H9 (cell line): Measurements from ENCODE around the gene LYZL4. TPM values are rescaled to one million over a fixed set of nuclear protein-coding genes. Genes with fewer than 3 reads are reported as not detected.

Experiments used
- DNase-seq: peaks from one replicate; pipeline ENCODE4 v3.0.0-alpha.2; 2017
- H2AFZ ChIP-seq: one replicate; pipeline ENCODE4 v1.6.1; 2013; ENCODE audit warnings: mild to moderate bottlenecking, low read length, control low read depth, moderate library complexity
- H2AK5ac ChIP-seq: 2 replicates; pipeline ENCODE4 v1.6.1; 2013; ENCODE audit warnings: low read length, control low read depth, mixed read lengths; ENCODE audit not compliant: insufficient read length
- H2BK120ac ChIP-seq: one replicate; pipeline ENCODE4 v1.6.1; 2013; ENCODE audit warnings: low read depth, mild to moderate bottlenecking, low read length, control low read depth, inconsistent platforms; ENCODE audit not compliant: poor library complexity, severe bottlenecking
- H2BK12ac ChIP-seq: 2 replicates; pipeline ENCODE4 v1.6.1; 2013; ENCODE audit warnings: low read length, control low read depth, mixed read lengths, low read depth; ENCODE audit not compliant: insufficient read length
- H2BK15ac ChIP-seq: 2 replicates; pipeline ENCODE4 v1.6.1; 2013; ENCODE audit warnings: low read depth, low read length, control low read depth
- H2BK20ac ChIP-seq: one replicate; pipeline ENCODE4 v1.6.1; 2013; ENCODE audit warnings: low read depth, mild to moderate bottlenecking, low read length, control low read depth, inconsistent platforms; ENCODE audit not compliant: poor library complexity, severe bottlenecking
- H2BK5ac ChIP-seq: 2 replicates; pipeline ENCODE4 v1.6.1; 2013; ENCODE audit warnings: low read length, control low read depth, mixed read lengths; ENCODE audit not compliant: insufficient read length
- H3K14ac ChIP-seq: 2 replicates; pipeline ENCODE4 v1.6.1; 2013; ENCODE audit warnings: low read length, control low read depth; ENCODE audit not compliant: insufficient read depth
- H3K18ac ChIP-seq: 2 replicates; pipeline ENCODE4 v1.6.1; 2013; ENCODE audit warnings: low read depth, mild to moderate bottlenecking, mixed read lengths, low read length, control low read depth; ENCODE audit not compliant: insufficient read length
- H3K23ac ChIP-seq: 2 replicates; pipeline ENCODE4 v1.6.1; 2013; ENCODE audit warnings: low read length, control low read depth, mixed read lengths, low read depth; ENCODE audit not compliant: insufficient read length
- H3K23me2 ChIP-seq: 2 replicates; pipeline ENCODE4 v1.6.1; 2013; ENCODE audit warnings: low read depth, mild to moderate bottlenecking, mixed read lengths, low read length, control low read depth; ENCODE audit not compliant: insufficient read length, poor library complexity, severe bottlenecking
- H3K27ac ChIP-seq: 2 replicates; pipeline ENCODE4 v1.5.1; 2013; ENCODE audit warnings: low read length, control low read depth, mixed read lengths, low read depth; ENCODE audit not compliant: insufficient read length
- H3K27me3 ChIP-seq: 2 replicates; pipeline ENCODE4 v1.6.1; 2013; ENCODE audit warnings: low read length, control low read depth, inconsistent platforms; ENCODE audit not compliant: insufficient read depth
- H3K4ac ChIP-seq: 2 replicates; pipeline ENCODE4 v1.6.1; 2013; ENCODE audit warnings: low read depth, mild to moderate bottlenecking, control low read depth, inconsistent platforms, low read length, moderate library complexity
- H3K4me1 ChIP-seq: 2 replicates; pipeline ENCODE4 v1.6.1; 2013; ENCODE audit warnings: low read length, control low read depth, inconsistent platforms; ENCODE audit not compliant: insufficient read depth
- H3K4me2 ChIP-seq: 2 replicates; pipeline ENCODE4 v1.6.1; 2013; ENCODE audit warnings: low read length, control low read depth, mixed read lengths; ENCODE audit not compliant: insufficient read length, insufficient read depth
- H3K56ac ChIP-seq: 2 replicates; pipeline ENCODE4 v1.6.1; 2013; ENCODE audit warnings: low read depth, mild to moderate bottlenecking, mixed read lengths, low read length, control low read depth; ENCODE audit not compliant: insufficient read length
- H3K79me1 ChIP-seq: 2 replicates; pipeline ENCODE4 v1.6.1; 2013; ENCODE audit warnings: low read depth, mild to moderate bottlenecking, moderate library complexity, low read length, control low read depth, inconsistent platforms; ENCODE audit not compliant: insufficient read depth, poor library complexity, severe bottlenecking
- H3K79me2 ChIP-seq: 2 replicates; pipeline ENCODE4 v1.6.1; 2013; ENCODE audit warnings: low read length, control low read depth, inconsistent platforms; ENCODE audit not compliant: insufficient read depth
- H3K9ac ChIP-seq: 2 replicates; pipeline ENCODE4 v1.6.1; 2013; ENCODE audit warnings: low read length, control low read depth, mixed read lengths; ENCODE audit not compliant: insufficient read length; ENCODE audit errors: extremely low read depth
- H3K9me3 ChIP-seq: one replicate; pipeline ENCODE4 v1.6.1; 2013; ENCODE audit warnings: low read depth, low read length, inconsistent platforms; ENCODE audit not compliant: control insufficient read depth
- H3T11ph ChIP-seq: one replicate; pipeline ENCODE4 v1.6.1; 2013; ENCODE audit warnings: mild to moderate bottlenecking, low read length, control low read depth, inconsistent platforms
- H4K20me1 ChIP-seq: one replicate; pipeline ENCODE4 v1.6.1; 2013; ENCODE audit not compliant: control insufficient read depth, insufficient read length, insufficient read depth
- H4K5ac ChIP-seq: 2 replicates; pipeline ENCODE4 v1.6.1; 2013; ENCODE audit warnings: low read depth, mild to moderate bottlenecking, mixed read lengths, low read length, control low read depth; ENCODE audit not compliant: insufficient read length
- H4K8ac ChIP-seq: replicated peaks from 2 replicates; pipeline ENCODE4 v1.6.1; 2013; ENCODE audit warnings: low read length, control low read depth, mixed read lengths, low read depth; ENCODE audit not compliant: insufficient read length
- H4K91ac ChIP-seq: 2 replicates; pipeline ENCODE4 v1.6.1; 2013; ENCODE audit warnings: low read depth, mild to moderate bottlenecking, moderate library complexity, mixed read lengths, low read length, control low read depth; ENCODE audit not compliant: insufficient read length
- H3K27ac Mint-ChIP-seq, 3 experiments: 2 replicates in 2 of 3; 3 replicates in 1 of 3; pipeline ENCODE4 v1.8.0; 2020 to 2021; ENCODE audit warnings: mixed read lengths in 3 of 3, mild to moderate bottlenecking in 1 of 3, moderate library complexity in 1 of 3
- H3K27me3 Mint-ChIP-seq: 2 replicates; pipeline ENCODE4 v1.8.0; 2021; ENCODE audit warnings: low read depth, mild to moderate bottlenecking, moderate library complexity, mixed read lengths
- H3K36me3 Mint-ChIP-seq, 3 experiments: 2 replicates in 2 of 3; 3 replicates in 1 of 3; pipeline ENCODE4 v1.8.0; 2020 to 2021; ENCODE audit warnings: low read depth in 3 of 3, mixed read lengths in 3 of 3; ENCODE audit not compliant: insufficient read depth in 1 of 3
- H3K4me1 Mint-ChIP-seq, 2 experiments: 2 replicates each; pipeline ENCODE4 v1.8.0; 2020; ENCODE audit warnings: mixed read lengths in 2 of 2
- H3K4me3 Mint-ChIP-seq, 2 experiments: 2 replicates in 1 of 2; 3 replicates in 1 of 2; pipeline ENCODE4 v1.8.0; 2020 to 2021; ENCODE audit warnings: mild to moderate bottlenecking in 2 of 2, mixed read lengths in 2 of 2, moderate library complexity in 1 of 2
- H3K9me3 Mint-ChIP-seq, 2 experiments: 2 replicates in 1 of 2; 3 replicates in 1 of 2; pipeline ENCODE4 v1.8.0; 2020; ENCODE audit warnings: mild to moderate bottlenecking in 2 of 2, mixed read lengths in 2 of 2, moderate library complexity in 1 of 2
- WGBS: extraction: QIAGEN DNeasy Blood & Tissue Kit; methylation state at CpG from one replicate; pipeline ENCODE4 v1.1.7; 2013; ENCODE audit warnings: missing lambda C conversion rate, low lambda C conversion rate, mixed read lengths; ENCODE audit not compliant: insufficient read length; ENCODE audit errors: extremely low coverage; 5-methylcytosine and 5-hydroxymethylcytosine counted together
- total RNA-seq: library from RNA; stranded (reverse); gene quantifications from 2 replicates; pipeline ENCODE4 v1.2.1, GENCODE V29; 2021
- TF ChIP-seq, protein P1 (sequence below): fragments of 200-600 bp; sonication (generic); conservative IDR thresholded peaks from 3 replicates; pipeline ENCODE4 v1.8.0; 2021; ENCODE audit warnings: antibody characterized with exemption, mild to moderate bottlenecking

The LYZL4 gene
- total RNA-seq, 1 experiment from 2014 or later, result not detected

DNA sequence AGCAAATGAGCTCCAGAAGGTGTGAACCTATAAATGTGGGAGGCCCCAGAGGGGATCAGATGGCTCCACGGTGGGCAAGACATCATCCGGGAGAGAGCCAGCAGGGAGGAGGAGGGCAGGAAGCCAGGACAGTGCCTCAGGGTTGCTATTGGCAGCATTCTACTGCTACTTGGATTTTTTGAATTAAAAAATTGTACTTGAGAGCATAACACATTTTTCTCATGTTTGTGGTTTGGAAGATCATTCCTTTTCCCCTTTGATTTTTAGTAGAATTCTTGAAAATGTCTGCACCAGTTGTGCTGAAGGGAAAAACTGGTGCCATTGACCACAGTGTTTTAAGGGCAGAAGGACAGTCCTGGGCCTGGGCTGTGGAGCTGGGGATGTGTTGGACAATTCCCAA is 59.2 kb downstream of the LYZL4 start:
- H2BK120ac ChIP-seq, result no peak overlapping the region
- DNase-seq, result no peak

More for the DNA sequence above, 59.2 kb downstream of the LYZL4 start:
- H3K4ac ChIP-seq, result no peak overlapping the region
- no CpG with 5 or more reads among the region's 2 CpGs for WGBS
- Mint-ChIP-seq H3K4me1 (no peaks in the 10 kb centered on the region), H3K27me3 (peaks cover 8% of the 10 kb centered on the region), H3K36me3 (no peaks in the 10 kb centered on the region; a peak in 1 of 7 replicates), H3K9me3 (peaks cover 3 to 5% of the 10 kb centered on the region in 2 experiments; a peak in 3 of 5 replicates), H3K27ac (no peak overlapping the region; a peak in 1 of 7 replicates), H3K4me3 (no peak overlapping the region)
- no peak overlapping the region for H3K27ac ChIP-seq
- no peak overlapping the region for H2BK20ac ChIP-seq
- H3K9me3 ChIP-seq, result no peaks in the 10 kb centered on the region
- H3K27me3 ChIP-seq, result no peaks in the 10 kb centered on the region
- no peaks in the 10 kb centered on the region for H4K20me1 ChIP-seq
- H3K79me2 ChIP-seq, result no peaks in the 10 kb centered on the region
- no peak overlapping the region for H3K56ac ChIP-seq
- H3K4me1 ChIP-seq, result no peaks in the 10 kb centered on the region
- TF ChIP-seq, protein P1, sequence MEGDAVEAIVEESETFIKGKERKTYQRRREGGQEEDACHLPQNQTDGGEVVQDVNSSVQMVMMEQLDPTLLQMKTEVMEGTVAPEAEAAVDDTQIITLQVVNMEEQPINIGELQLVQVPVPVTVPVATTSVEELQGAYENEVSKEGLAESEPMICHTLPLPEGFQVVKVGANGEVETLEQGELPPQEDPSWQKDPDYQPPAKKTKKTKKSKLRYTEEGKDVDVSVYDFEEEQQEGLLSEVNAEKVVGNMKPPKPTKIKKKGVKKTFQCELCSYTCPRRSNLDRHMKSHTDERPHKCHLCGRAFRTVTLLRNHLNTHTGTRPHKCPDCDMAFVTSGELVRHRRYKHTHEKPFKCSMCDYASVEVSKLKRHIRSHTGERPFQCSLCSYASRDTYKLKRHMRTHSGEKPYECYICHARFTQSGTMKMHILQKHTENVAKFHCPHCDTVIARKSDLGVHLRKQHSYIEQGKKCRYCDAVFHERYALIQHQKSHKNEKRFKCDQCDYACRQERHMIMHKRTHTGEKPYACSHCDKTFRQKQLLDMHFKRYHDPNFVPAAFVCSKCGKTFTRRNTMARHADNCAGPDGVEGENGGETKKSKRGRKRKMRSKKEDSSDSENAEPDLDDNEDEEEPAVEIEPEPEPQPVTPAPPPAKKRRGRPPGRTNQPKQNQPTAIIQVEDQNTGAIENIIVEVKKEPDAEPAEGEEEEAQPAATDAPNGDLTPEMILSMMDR, result no peak
- H3K23me2 ChIP-seq, result no peaks in the 10 kb centered on the region
- H2BK12ac ChIP-seq, result no peak overlapping the region
- H4K5ac ChIP-seq, result no peak overlapping the region
- no peak overlapping the region for H3K23ac ChIP-seq
- no peak overlapping the region for H2AK5ac ChIP-seq
- H4K8ac ChIP-seq, result no peak overlapping the region
- no peak overlapping the region for H3T11ph ChIP-seq
- no peak overlapping the region for H2BK15ac ChIP-seq
- no peak overlapping the region for H3K9ac ChIP-seq
- H2AFZ ChIP-seq, result no peak overlapping the region
- no peaks in the 10 kb centered on the region for H3K79me1 ChIP-seq
- no peak overlapping the region for H3K18ac ChIP-seq
- no peak overlapping the region for H3K14ac ChIP-seq
- H4K91ac ChIP-seq, result no peak overlapping the region
- H3K4me2 ChIP-seq, result no peak overlapping the region
- H2BK5ac ChIP-seq, result no peak overlapping the region
